GM18873 (cell line): ENCODE data around the gene PARPBP.
"Not testable (repeated sequence)": the region's sequence is repeated elsewhere in the genome, so short reads cannot be mapped to it uniquely, and the experiment has no call there.

Source experiments
- ATAC-seq: cut with Tn5 transposase; IDR thresholded peaks from one replicate; pipeline ENCODE4 v1.9.1; 2021; ENCODE audit warnings: mild to moderate bottlenecking, moderate library complexity, moderate number of reproducible peaks; ENCODE audit not compliant: unreplicated experiment, low FRiP score

The PARPBP gene

GRCh38 chr12:102119674-102120563 lies at the start of gene PARPBP, which contains the start of gene NUP37:
Gene PARPBP, plus strand, starts transcription at chr12:102120183. Its CDS starts 3,706 bp downstream, at chr12:102123889.
Gene NUP37, minus strand, starts transcription at chr12:102120114. Its CDS starts 1,596 bp downstream, at chr12:102118518.
- peak; percentile 92 for ATAC-seq

- ATAC-seq: not testable (repeated sequence)
Measured at GRCh38 chr12:102072092-102072491, 47.9 kb upstream of the PARPBP start.

GRCh38 chr12:102080842-102081241 lies 39.1 kb upstream of the PARPBP start:
- ATAC-seq: no peak

DNA sequence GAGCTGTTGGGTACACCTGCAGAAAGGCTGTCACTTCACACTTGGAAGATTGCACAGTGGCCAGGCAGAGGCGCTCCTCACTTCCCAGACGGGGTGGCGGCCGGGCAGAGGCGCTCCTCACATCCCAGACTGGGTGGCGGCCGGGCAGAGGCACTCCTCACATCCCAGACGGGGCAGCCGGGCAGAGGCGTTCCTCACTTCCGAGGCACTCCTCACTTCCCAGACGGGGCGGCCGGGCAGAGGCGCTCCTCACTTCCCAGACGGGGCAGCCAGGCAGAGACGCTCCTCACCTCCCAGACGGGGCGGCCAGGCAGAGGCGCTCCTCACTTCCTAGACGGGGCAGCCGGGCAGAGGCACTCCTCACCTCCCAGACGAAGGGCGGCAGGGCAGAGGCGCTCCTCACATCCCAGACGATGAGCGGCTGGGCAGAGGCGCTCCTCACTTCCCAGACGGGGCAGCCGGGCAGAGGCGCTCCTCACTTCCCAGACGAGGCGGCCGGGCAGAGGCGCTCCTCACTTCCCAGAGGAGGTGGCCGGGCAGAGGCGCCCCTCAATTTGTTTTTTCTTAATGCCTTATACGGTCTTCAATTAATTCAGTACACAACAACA lies 30.7 kb upstream of the PARPBP start:
- ATAC-seq: not testable (repeated sequence)

DNA sequence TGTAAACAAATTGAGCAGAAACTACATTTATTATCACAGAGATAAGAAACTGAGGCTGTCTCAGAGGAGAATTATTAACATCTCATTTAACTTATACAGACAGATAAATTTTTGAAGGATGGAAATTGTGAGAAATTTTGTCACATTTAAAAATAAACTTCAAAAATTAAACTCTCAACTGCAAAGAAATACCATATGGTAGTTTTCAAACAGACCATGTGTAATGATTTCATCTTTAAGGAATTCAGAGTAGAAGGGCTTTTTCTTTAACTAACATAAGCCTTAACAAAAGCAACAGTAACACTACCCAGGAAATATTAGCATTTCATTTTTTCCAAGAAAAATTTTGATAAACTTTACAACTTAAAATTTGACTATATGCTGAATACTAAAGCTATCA lies 26.7 kb upstream of the PARPBP start:
- no peak for ATAC-seq

GRCh38 chr12:102095677-102096263 lies 24.2 kb upstream of the PARPBP start:
- peak; percentile 59 for ATAC-seq

DNA sequence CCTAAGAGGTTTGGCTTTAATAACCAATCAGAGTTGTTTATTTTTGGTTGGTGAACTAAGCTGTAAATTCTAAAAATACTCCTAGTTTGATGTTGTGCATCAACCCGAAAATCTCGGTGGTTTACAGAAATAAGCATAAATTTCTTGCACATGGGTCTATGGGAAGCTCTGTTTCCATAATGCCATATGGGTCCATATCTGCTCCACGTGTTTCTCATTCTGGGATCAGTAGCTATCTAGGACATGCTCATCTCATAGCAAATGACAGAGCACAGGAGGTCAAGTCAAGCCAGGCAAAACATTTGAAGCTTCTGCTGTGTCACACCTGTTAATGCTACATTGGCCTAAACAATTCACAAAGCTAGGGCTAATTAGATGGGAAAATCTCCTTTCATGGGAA lies 23.1 kb upstream of the PARPBP start:
- ATAC-seq: no peak

DNA sequence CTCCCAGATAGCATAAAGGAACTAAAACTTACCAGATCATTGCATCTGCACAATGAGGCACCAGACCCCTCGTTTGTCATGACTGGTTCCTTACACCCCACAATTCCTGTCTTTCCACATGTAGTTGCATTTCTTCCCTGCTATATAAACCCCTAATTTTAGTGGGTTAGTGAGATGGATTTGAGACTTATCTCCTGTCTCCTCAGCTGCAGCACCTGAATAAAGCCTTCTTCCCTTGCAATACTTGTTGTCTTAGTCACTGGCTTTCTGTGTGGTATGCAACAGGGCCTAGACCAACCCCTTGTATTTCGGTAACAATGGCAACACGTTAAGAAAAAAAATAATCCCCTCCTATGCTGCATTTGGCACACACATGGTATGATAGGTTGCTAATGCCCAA lies 13.1 kb upstream of the PARPBP start:
- no peak for ATAC-seq

- no peak for ATAC-seq
Measured at GRCh38 chr12:102107970-102108369, 12.0 kb upstream of the PARPBP start.

GRCh38 chr12:102110782-102111181 lies 9.2 kb upstream of the PARPBP start:
- no peak for ATAC-seq

DNA sequence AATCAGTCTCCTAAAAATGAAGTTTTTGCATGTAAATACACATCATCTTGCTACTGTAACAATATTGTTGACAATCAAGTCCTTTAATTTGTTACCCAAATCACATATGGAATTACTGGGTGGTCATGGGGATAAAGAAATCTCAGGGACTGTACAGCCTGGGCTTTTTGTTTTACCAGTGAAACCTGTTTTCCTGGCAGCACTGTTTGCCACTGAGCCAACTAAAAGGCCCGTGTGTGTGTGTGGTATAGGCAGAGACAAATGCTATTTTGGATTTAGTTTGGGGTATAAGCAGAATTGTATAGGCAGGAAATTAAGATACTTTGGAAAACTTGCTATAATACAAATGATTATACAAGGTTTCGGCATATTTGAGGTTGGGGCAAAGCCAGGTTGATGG lies 5.8 kb upstream of the PARPBP start:
- ATAC-seq: no peak

- no peak for ATAC-seq
Measured at GRCh38 chr12:102116392-102116791, 3.6 kb upstream of the PARPBP start.

DNA sequence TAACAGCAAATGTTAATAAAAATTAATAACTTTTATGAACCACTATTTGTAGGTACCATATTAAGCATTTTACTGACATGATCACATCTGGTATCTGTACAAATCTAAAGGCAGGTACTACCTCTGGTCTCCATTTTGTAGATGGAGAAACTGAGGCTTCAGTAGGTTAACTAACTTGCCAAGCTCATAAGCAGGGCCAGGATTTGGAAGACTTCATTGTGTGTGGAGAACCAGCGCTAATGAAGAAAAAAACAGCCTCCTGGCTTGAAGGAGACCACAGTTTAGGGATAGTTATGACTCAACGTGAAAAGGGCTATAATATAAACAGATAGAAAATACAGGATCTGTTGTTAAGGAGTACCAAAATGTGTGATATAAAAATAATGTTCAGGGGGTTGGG lies 1.1 kb upstream of the PARPBP start:
- no peak for ATAC-seq

DNA sequence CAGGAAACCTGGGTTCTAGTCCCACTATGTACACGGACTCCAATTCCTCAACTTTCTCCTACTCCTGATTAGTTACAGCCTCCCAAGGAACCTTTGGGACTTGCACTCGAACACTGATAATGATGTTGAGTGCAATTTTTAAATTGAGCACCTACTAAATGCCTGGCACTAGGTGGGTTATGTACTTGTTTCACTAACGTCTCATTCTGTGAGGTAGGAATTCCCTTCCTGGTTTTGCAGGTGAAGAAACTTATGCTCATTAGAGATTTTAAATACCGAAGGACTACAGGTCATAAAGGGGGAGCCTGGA lies 536 bp downstream of the PARPBP start:
- no peak for ATAC-seq

GRCh38 chr12:102120886-102121285 lies 903 bp downstream of the PARPBP start:
- ATAC-seq: no peak

DNA sequence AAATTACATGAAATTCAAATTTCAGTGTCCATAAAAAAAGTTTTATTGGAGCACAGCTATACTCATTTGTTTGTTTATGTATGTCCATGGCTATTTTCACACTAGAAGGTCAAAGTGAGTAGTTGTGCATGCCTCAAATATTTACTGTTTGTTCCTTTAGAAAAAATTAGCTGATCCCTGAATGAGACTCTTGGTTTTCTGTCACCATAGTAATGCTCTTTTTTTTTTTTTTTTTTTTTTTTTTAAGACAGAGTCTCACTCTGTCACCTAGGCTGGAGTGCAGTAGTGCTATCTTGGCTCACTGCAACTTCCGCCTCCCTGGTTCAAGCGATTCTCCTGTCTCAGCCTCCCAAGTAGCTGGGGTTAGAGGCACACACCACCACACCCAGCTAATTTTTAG lies 1.3 kb downstream of the PARPBP start:
- ATAC-seq: not testable (repeated sequence)

- ATAC-seq: not testable (repeated sequence)
Measured at GRCh38 chr12:102130720-102131119, 10.7 kb downstream of the PARPBP start.

- ATAC-seq: not testable (repeated sequence)
Measured at GRCh38 chr12:102131442-102131841, 11.5 kb downstream of the PARPBP start.

- ATAC-seq: not testable (repeated sequence)
Measured at GRCh38 chr12:102137619-102138018, 17.6 kb downstream of the PARPBP start.

DNA sequence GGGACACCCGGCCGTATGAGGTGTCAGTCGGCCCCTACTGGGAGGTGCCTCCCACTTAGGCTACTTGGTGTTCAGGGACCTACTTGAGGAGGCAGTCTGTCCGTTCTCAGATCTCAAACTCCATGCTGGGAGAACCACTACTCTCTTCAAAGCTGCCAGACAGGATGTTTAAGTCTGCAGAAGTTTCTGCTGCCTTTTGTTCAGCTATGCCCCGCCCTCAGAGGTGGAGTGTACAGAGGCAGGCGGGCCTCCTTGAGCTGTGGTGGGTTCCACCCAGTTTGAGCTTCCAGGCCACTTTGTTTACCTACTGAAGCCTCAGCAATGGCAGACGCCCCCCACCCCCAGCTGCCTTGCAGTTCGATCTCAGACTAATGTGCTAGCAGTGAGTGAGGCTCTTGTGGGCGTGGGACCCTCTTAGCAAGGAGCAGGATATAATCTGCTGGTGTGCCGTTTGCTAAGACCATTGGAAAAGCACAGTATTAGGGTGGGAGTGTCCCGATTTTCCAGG lies 22.9 kb downstream of the PARPBP start:
- not testable (repeated sequence) for ATAC-seq

DNA sequence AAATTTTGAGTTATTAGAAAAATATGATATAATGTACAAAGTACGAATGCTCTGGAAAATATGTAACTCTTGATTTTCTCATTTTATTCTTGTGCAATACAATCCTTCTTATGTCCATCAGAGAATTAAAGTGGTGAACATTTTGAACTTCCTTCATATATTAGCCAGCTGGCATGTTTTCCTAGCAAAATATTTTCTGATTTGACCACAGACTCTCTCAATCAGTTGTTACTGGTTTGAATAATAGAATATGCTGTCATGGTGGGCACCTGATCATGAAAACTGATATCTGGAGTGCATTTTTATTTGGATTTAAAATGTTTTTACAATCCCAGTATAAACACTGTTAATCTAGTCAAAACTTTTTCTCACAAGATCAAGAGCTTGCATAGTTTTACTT lies 24.2 kb downstream of the PARPBP start:
- ATAC-seq: no peak
